Parathyroid adenoma (tissue), 2 donors: Measurements from ENCODE around the gene GNA15.

Source experiments
- H2AFZ ChIP-seq: fragments of 300-600 bp; sonication (generic); one replicate; pipeline ENCODE4 v1.7.0; 2017; ENCODE audit warnings: antibody characterized with exemption, mild to moderate bottlenecking
- H3K27ac ChIP-seq: fragments of 300-600 bp; sonication (generic); one replicate; pipeline ENCODE4 v1.7.0; 2017
- H3K27me3 ChIP-seq: fragments of 300-600 bp; sonication (generic); one replicate; pipeline ENCODE4 v1.7.0; 2017; ENCODE audit warnings: low read length; ENCODE audit not compliant: control insufficient read depth, insufficient read depth
- H3K36me3 ChIP-seq: fragments of 300-600 bp; sonication (generic); one replicate; pipeline ENCODE4 v1.7.0; 2017; ENCODE audit warnings: low read length; ENCODE audit not compliant: control insufficient read depth, insufficient read depth
- H3K4me1 ChIP-seq: fragments of 300-600 bp; sonication (generic); one replicate; pipeline ENCODE4 v1.7.0; 2017; ENCODE audit warnings: control low read depth
- H3K4me2 ChIP-seq: fragments of 300-600 bp; sonication (generic); one replicate; pipeline ENCODE4 v1.7.0; 2017; ENCODE audit warnings: low read length
- H3K4me3 ChIP-seq: fragments of 300-600 bp; sonication (generic); one replicate; pipeline ENCODE4 v1.7.0; 2017; ENCODE audit warnings: low read depth, low read length
- H3K79me2 ChIP-seq: fragments of 300-600 bp; sonication (generic); one replicate; pipeline ENCODE4 v1.7.0; 2017; ENCODE audit warnings: control low read depth
- H3K9ac ChIP-seq: fragments of 300-600 bp; sonication (generic); one replicate; pipeline ENCODE4 v1.7.0; 2017; ENCODE audit warnings: mild to moderate bottlenecking
- H3K9me3 ChIP-seq: fragments of 300-600 bp; sonication (generic); one replicate; pipeline ENCODE4 v1.7.0; 2017; ENCODE audit warnings: low read length; ENCODE audit not compliant: control insufficient read depth
- TF ChIP-seq, protein P1 (sequence below): fragments of 300-600 bp; sonication (generic); IDR thresholded peaks from one replicate; pipeline ENCODE4 v1.7.0; 2017; ENCODE audit warnings: antibody characterized with exemption, mild to moderate bottlenecking
- donor health status: primary hyperparathyroidism.

GNA15 gene

DNA sequence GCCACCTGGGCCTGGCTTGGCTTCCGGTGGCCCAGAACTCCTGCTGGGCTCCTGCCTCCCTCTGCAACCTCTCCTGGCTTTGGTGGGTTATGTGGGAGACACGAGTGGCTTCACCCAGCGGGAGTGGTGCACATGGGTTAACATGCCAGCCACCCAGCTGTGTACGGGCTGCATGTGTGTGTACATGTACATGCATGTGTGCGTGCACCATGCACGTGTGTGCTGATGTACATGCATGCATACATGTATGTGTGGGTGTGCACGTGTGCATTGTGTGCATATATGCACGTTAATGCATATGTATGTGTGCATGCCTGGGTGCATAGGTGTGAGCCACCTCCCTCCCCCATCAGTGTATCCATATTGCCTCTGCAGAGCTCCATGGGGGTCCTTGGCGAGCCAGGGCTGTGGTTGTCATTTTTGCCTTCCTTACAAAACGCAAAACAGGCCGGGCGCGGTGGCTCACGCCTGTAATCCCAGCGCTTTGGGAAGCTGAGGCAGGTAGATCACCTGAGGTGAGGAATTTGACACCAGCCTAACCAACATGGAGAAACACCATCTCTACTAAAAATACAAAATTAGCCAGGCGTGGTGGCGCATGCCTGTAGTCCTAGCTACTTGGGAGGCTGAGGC is 29.2 kb upstream of the GNA15 start:
- H3K27ac ChIP-seq: no peak overlapping the region
- no peak overlapping the region for H2AFZ ChIP-seq
- no peak overlapping the region for H3K9ac ChIP-seq
- H3K4me2 ChIP-seq: no peak overlapping the region
- no peak overlapping the region for H3K4me3 ChIP-seq
- peaks cover 64% of the 10 kb centered on the region for H3K79me2 ChIP-seq
- H3K27me3 ChIP-seq: no peaks in the 10 kb centered on the region
- no peaks in the 10 kb centered on the region for H3K36me3 ChIP-seq
- TF ChIP-seq, protein P1, sequence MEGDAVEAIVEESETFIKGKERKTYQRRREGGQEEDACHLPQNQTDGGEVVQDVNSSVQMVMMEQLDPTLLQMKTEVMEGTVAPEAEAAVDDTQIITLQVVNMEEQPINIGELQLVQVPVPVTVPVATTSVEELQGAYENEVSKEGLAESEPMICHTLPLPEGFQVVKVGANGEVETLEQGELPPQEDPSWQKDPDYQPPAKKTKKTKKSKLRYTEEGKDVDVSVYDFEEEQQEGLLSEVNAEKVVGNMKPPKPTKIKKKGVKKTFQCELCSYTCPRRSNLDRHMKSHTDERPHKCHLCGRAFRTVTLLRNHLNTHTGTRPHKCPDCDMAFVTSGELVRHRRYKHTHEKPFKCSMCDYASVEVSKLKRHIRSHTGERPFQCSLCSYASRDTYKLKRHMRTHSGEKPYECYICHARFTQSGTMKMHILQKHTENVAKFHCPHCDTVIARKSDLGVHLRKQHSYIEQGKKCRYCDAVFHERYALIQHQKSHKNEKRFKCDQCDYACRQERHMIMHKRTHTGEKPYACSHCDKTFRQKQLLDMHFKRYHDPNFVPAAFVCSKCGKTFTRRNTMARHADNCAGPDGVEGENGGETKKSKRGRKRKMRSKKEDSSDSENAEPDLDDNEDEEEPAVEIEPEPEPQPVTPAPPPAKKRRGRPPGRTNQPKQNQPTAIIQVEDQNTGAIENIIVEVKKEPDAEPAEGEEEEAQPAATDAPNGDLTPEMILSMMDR: no peak
- H3K4me1 ChIP-seq: peaks cover 5% of the 10 kb centered on the region
- H3K9me3 ChIP-seq: no peaks in the 10 kb centered on the region

DNA sequence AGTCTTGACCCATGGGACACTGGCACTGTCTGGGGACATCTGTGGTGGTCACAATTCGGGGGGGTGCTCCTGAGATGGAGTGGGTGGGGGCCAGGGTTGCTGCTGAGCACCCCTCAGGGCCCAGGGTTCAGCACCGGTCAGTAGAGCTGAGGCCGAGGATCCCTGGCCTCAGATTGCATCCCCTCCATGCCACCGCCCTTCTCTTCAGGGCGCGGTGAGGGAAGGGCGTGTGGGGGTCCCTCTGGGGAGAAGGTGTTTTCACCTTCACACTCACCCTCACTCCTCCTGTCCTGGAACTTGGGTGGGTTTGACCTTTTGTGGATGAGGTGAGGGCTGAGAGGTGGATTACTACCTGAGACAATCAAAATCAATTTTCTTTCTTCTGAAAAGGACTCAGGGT is 28.2 kb upstream of the GNA15 start:
- Histone ChIP-seq H3K9me3 (no peaks in the 10 kb centered on the region), H3K27ac (no peak overlapping the region), H3K4me1 (peaks cover 5% of the 10 kb centered on the region), H3K4me2 (no peak overlapping the region), H3K79me2 (peaks cover 54% of the 10 kb centered on the region), H3K4me3 (no peak overlapping the region), H2AFZ (no peak overlapping the region), H3K9ac (no peak overlapping the region), H3K27me3 (no peaks in the 10 kb centered on the region), H3K36me3 (no peaks in the 10 kb centered on the region)
- TF ChIP-seq, protein P1: no peak

DNA sequence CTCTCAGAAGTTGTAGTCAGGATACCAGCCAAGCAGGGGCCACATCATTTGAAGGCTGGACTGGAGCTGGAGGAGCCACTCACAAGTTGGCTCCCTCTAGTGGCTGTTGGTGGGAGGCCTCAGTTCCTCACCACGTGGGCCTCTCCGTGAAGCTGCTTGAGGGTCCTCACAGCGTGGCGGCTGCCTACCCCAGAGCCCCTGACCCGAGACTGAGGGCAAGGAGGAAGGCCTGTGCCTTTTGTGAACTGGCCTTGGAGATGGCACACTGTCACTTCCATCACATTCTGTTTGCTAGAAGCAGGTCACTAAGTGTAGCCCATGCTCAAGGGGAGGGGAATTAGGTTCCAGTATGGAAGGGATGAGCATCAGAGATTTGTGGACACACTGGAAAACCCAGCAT is 27.1 kb upstream of the GNA15 start:
- Histone ChIP-seq H3K4me2 (no peak overlapping the region), H3K4me1 (peaks cover 3% of the 10 kb centered on the region), H3K36me3 (no peaks in the 10 kb centered on the region), H2AFZ (no peak overlapping the region), H3K27me3 (no peaks in the 10 kb centered on the region), H3K79me2 (peaks cover 50% of the 10 kb centered on the region), H3K27ac (no peak overlapping the region), H3K9ac (no peak overlapping the region), H3K9me3 (no peaks in the 10 kb centered on the region), H3K4me3 (no peak overlapping the region)
- TF ChIP-seq, protein P1: peak; percentile 76

DNA sequence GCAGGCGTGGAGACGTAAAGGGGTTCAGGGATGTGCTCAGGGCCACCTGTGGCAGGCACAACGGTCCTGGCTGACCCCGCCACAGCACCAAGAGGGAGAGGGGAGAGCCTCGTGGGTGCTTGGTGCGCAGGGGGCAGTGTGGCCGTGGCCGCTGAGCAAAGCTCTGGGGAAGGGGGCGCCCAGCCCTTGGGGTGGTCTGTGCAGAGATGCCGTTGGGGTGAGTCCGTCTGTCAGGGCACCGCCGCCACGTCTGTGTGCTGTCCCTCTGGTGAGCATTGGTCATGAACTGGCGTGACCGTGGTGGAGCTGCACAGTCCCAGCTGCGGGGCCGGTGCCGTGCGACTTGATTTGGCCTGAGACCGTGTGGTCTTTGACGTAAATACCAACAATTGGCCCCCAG is 26.3 kb upstream of the GNA15 start:
- Histone ChIP-seq H3K27me3 (no peaks in the 10 kb centered on the region), H3K4me3 (no peak overlapping the region), H3K9me3 (no peaks in the 10 kb centered on the region), H3K9ac (no peak overlapping the region), H3K4me2 (no peak overlapping the region), H3K27ac (no peak overlapping the region), H2AFZ (no peak overlapping the region), H3K36me3 (no peaks in the 10 kb centered on the region), H3K79me2 (peaks cover 43% of the 10 kb centered on the region), H3K4me1 (no peaks in the 10 kb centered on the region)
- TF ChIP-seq, protein P1: no peak

DNA sequence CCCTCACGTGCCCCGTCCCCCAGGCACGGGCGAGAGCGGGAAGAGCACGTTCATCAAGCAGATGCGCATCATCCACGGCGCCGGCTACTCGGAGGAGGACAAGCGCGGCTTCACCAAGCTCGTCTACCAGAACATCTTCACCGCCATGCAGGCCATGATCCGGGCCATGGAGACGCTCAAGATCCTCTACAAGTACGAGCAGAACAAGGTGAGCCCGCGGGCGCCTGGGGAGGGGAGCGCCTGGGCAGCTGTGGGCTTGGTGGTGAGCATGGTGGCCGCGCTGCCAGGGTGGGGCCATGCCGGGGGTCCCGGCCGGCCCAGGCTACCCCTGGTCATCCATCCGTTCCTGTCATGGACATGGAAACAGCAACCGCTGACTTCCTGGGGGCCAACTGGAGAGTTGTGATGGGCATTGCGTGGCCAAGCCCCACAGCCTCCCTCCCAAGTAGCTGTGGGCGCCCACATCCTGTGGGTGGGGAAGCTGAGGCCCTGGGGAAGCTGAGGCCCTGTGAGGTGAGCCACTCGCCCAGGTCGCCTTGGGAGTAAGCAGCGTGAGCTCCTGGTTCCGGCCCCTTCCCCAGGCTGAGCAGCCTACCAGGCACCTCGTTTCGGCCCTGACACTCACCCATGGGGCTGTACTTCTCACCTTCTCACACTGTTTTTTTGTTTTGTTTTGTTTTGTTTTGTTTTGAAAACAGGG is 25.6 kb upstream of the GNA15 start:
- TF ChIP-seq, protein P1: no peak

More for the DNA sequence above, 25.6 kb upstream of the GNA15 start:
- H3K79me2 ChIP-seq: peaks cover 41% of the 10 kb centered on the region
- no peaks in the 10 kb centered on the region for H3K9me3 ChIP-seq
- no peak overlapping the region for H3K9ac ChIP-seq
- H3K27me3 ChIP-seq: no peaks in the 10 kb centered on the region
- H3K27ac ChIP-seq: no peak overlapping the region
- no peaks in the 10 kb centered on the region for H3K4me1 ChIP-seq
- H3K36me3 ChIP-seq: no peaks in the 10 kb centered on the region
- H3K4me3 ChIP-seq: no peak overlapping the region
- no peak overlapping the region for H3K4me2 ChIP-seq
- H2AFZ ChIP-seq: no peak overlapping the region
